GM13977 (cell line): ENCODE results near the gene TBC1D22A.
"Not testable (repeated sequence)": the region's sequence is repeated elsewhere in the genome, so short reads cannot be mapped to it uniquely, and the experiment has no call there.

Experiments used
- DNase-seq: peaks from one replicate; pipeline ENCODE4 v3.0.0; 2012; ENCODE audit warnings: low spot score
- CTCF ChIP-seq: IDR thresholded peaks from 2 replicates; pipeline ENCODE4 v1.5.1; 2012; ENCODE audit warnings: mild to moderate bottlenecking, control low read depth; ENCODE audit not compliant: insufficient read depth; ENCODE audit errors: extremely low read depth, missing control alignments
- in situ Hi-C: fragments of 300-500 bp; cut with MboI; formaldehyde crosslinking; loops from one replicate; pipeline ENCODE4 v1.12.0; 2022; ENCODE audit warnings: low sequenced_read_pairs, low pct_unique_long_range_greater_than_20kb, mixed read lengths, inconsistent platforms; ENCODE audit not compliant: unreplicated experiment

The TBC1D22A gene

DNA sequence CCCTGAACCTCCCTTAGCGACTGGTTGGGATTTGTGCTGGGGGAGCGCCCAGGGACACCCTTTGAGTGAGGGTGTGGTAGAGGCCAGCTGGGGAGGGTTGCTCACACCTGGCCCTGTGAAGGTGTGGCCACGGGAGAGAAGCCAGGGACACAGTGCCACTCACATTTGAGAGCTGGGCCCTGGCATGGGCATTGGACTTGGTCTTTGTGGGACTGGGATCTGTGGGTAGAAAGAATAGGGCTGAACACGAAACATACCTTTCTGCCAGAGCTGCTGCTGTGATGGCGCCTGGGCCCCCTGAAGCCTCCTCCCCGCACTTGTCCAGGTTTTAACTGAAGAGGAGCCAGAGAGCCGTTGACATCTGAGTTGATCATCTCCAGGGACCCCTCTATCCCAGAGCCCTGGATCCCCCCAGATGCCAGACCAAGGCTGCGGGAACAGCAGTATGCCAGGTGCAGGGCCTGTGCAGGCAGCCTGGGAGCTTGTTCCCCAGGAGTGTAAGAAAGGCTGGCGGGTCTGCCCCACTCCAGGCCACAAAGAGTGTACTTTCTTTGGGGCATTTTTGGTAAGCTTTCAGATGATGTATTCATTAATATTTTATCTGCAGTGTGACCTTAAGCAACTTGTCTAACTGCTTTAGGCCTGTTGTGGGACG, 284.1 kb downstream of the TBC1D22A start:
- DNase-seq, result no peak
- TF ChIP-seq CTCF, result no peak
- in situ Hi-C loops, result no loop called here

DNA sequence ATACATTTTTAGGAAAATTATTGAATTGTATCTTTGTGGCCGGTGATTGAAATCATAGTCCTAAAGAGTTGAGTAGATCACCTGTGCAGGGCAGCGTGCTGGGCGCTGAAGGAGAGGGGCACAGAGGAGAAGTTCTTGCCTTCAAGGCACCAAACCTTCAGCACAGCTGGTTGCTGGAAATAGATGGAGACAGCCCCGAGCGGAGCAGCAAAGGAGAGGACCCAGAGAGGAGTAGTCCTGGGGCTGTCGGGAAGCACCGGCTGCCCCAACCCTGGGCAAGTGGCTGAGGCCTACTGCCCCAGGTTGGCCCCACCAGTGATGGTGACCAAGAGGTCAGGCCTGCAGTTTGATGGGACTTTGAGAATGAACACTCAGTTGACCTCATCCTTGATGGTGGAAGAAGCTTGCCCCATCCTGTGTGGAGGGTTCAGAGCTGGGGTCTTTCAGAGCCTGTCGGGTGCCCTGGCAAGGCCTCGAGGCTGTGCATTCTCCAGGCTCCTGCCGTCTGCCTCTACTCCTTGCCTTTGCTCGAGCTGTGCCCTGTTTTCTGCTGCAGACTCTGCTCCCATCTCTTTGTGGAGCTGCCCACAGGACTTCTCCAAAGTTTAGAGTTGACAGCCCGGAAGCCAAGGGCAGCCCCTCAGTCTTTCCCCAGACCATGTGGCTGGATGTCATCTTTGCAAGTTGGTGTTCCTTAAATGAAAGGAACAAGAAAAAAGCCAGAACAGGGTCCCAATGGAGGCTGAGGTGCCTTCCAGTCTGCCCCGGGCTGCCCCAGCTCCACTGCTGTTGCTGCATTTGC, 285.1 kb downstream of the TBC1D22A start:
- in situ Hi-C loops, result no loop called here
- no peak for TF ChIP-seq CTCF
- DNase-seq, result no peak

DNA sequence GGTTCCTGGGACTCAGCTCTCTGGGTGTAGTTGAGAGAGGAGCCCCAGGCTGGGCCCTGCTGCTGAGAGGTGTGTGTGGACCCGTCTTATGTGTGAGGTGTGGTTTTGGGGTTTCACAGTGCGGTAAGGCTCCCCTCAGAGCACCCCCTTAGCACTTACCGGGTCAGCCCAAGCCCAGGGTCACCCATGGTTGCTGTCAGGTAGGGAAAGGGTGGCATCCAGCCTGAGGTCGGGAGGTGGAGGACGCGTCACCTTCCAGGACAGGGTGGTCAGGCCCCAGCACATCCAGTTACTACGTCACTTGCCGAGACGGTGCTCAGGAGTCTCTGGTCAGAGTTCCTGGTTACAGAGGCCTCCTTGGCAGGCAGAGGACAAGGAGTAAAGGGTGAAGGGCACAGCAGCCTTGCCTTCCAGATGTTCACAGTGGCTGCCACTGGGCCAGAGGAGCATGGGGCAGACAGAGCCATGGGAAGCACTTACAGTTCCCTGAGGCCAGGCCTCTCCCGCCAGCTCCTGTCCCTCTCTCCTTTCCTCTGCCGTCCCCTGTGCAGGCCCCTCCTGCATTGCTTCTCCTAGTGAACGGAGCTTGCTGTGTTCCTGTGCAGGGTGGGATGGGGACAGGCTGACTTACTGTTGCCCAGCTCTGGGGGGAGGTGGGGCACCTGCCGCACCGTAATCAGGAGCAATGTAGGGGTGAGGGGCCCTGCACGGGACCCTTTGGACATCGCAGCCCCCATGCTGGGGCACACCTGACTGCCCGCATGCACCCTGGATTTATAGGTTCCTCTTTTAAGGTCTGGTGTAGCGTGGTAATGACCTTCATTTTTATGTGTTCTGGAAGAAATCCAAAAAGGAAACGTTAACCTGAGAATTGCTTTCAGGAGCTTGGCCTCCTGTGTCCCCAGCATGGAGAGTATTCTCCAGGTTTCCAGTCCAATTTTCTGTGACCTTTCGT, 285.9 kb downstream of the TBC1D22A start:
- DNase-seq, result no peak
- in situ Hi-C loops, result no loop called here
- TF ChIP-seq CTCF, result no peak

- in situ Hi-C loops, result no loop called here
- DNase-seq, result no peak
- no peak for TF ChIP-seq CTCF
These were observed 286.7 kb downstream of the TBC1D22A start for GRCh38 chr22:47049078-47049624.

- in situ Hi-C loops, DNase-seq: not testable (repeated sequence)
These were observed 287.4 kb downstream of the TBC1D22A start for GRCh38 chr22:47049736-47050400.

GRCh38 chr22:47050401-47051051, 288.1 kb downstream of the TBC1D22A start:
- DNase-seq, result no peak
- in situ Hi-C loops, result no loop called here
- TF ChIP-seq CTCF, result no peak
